Measurements from ENCODE around the gene TMEM260. TPM values are rescaled to one million over a fixed set of nuclear protein-coding genes. Genes with fewer than 3 reads are reported as not detected.

The TMEM260 gene
- total RNA-seq, 1 donor from 2014 or later: 20.6 TPM

DNA sequence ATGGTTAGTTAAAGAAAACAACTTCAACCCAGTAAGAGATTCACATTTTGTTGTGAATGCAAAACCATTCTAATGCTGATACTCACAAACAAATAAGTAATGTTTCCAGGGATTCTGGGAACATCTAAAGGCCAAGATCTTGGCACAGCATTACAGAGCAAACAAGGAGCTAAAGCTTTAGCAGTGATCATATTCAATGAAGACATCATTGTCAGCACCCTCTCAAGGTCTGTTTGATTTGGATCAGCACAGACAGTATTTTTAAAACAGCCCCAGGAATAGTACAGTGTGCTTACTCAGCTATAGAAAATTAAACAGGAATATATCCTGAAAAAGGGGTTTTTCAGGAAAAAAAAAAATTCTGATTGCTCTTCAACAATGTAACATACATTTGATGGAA lies 71.4 kb downstream of the TMEM260 start:
- H3K4me3 ChIP-seq (ENCODE audit: insufficient read depth, low read depth, low read length): no peak overlapping the region
- Mint-ChIP-seq H3K36me3 (ENCODE audit: low read depth, unreplicated experiment) (peaks cover 5% of the 10 kb centered on the region), H3K9me3 (ENCODE audit: unreplicated experiment) (no peaks in the 10 kb centered on the region), H3K4me1 (ENCODE audit: low read depth, unreplicated experiment) (peaks cover 7% of the 10 kb centered on the region), H3K27me3 (ENCODE audit: low read depth, unreplicated experiment) (no peaks in the 10 kb centered on the region), H3K4me3 (ENCODE audit: unreplicated experiment) (no peak overlapping the region), H3K27ac (ENCODE audit: unreplicated experiment) (no peak overlapping the region)
- H3K27me3 ChIP-seq (ENCODE audit: insufficient read depth, low read length): no peaks in the 10 kb centered on the region
- no peaks in the 10 kb centered on the region for H4K20me1 ChIP-seq (ENCODE audit: insufficient read depth, low read length)
- H3K9ac ChIP-seq (ENCODE audit: low read length): no peak overlapping the region
- no peaks in the 10 kb centered on the region for H3K79me2 ChIP-seq (ENCODE audit: insufficient read depth, low read length)
- no peak overlapping the region for H3K27ac ChIP-seq (ENCODE audit: low read depth, low read length)
- H3K9me3 ChIP-seq (ENCODE audit: insufficient read depth, low read depth, low read length): no peaks in the 10 kb centered on the region
- DNase-seq (ENCODE audit: low read depth) (no peak), FAIRE-seq (no peak)
- H3K4me1 ChIP-seq (ENCODE audit: insufficient read depth, low read length): no peaks in the 10 kb centered on the region
- TF ChIP-seq EZH2 (IDR thresholded peaks at IDR 0.05; ENCODE audit: insufficient read depth, low read length): no peak
- TF ChIP-seq, protein P1, sequence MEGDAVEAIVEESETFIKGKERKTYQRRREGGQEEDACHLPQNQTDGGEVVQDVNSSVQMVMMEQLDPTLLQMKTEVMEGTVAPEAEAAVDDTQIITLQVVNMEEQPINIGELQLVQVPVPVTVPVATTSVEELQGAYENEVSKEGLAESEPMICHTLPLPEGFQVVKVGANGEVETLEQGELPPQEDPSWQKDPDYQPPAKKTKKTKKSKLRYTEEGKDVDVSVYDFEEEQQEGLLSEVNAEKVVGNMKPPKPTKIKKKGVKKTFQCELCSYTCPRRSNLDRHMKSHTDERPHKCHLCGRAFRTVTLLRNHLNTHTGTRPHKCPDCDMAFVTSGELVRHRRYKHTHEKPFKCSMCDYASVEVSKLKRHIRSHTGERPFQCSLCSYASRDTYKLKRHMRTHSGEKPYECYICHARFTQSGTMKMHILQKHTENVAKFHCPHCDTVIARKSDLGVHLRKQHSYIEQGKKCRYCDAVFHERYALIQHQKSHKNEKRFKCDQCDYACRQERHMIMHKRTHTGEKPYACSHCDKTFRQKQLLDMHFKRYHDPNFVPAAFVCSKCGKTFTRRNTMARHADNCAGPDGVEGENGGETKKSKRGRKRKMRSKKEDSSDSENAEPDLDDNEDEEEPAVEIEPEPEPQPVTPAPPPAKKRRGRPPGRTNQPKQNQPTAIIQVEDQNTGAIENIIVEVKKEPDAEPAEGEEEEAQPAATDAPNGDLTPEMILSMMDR (IDR thresholded peaks at IDR 0.05; ENCODE audit: insufficient read depth, low read depth, low read length): no peak
- no peaks in the 10 kb centered on the region for H3K36me3 ChIP-seq (ENCODE audit: insufficient read depth, low read length)
- no peak overlapping the region for H3K4me2 ChIP-seq (ENCODE audit: low read length)
- no peak overlapping the region for H2AFZ ChIP-seq (ENCODE audit: low read depth, low read length)

DNA sequence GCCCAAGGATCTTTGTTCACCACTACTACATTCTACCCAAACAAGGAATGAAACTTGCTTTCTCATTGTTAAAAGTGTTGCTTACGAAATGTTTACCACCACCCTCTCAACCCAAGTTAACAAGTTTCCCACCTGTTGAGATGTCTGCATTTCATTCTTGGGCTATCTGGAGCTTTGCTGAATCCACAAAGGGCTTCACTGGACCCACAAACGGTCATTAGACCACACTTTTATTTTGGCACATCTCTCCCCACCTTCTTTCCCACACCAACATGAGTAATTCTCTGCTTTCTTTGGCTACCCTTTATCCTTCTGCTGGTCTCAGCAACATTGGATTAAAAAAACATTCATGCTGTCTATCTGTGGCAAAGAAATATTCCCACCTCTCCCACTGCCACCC lies 78.0 kb downstream of the TMEM260 start:
- Histone ChIP-seq H3K79me2 (ENCODE audit: insufficient read depth, low read length) (no peaks in the 10 kb centered on the region), H3K4me2 (ENCODE audit: low read length) (no peak overlapping the region), H3K4me1 (ENCODE audit: insufficient read depth, low read length) (no peaks in the 10 kb centered on the region), H3K9ac (ENCODE audit: low read length) (no peak overlapping the region), H2AFZ (ENCODE audit: low read depth, low read length) (no peak overlapping the region), H4K20me1 (ENCODE audit: insufficient read depth, low read length) (no peaks in the 10 kb centered on the region), H3K27me3 (ENCODE audit: insufficient read depth, low read length) (no peaks in the 10 kb centered on the region), H3K27ac (ENCODE audit: low read depth, low read length) (no peak overlapping the region), H3K36me3 (ENCODE audit: insufficient read depth, low read length) (no peaks in the 10 kb centered on the region), H3K4me3 (ENCODE audit: insufficient read depth, low read depth, low read length) (no peak overlapping the region), H3K9me3 (ENCODE audit: insufficient read depth, low read depth, low read length) (no peaks in the 10 kb centered on the region)
- DNase-seq (ENCODE audit: low read depth) (peak; percentile 32), FAIRE-seq (no peak)
- TF ChIP-seq EZH2 (IDR thresholded peaks at IDR 0.05; ENCODE audit: insufficient read depth, low read length): no peak
- TF ChIP-seq, protein P1 (IDR thresholded peaks at IDR 0.05; ENCODE audit: insufficient read depth, low read depth, low read length): no peak
- Mint-ChIP-seq H3K27ac (ENCODE audit: unreplicated experiment) (no peak overlapping the region), H3K4me1 (ENCODE audit: low read depth, unreplicated experiment) (peaks cover 10% of the 10 kb centered on the region), H3K36me3 (ENCODE audit: low read depth, unreplicated experiment) (no peaks in the 10 kb centered on the region), H3K4me3 (ENCODE audit: unreplicated experiment) (no peak overlapping the region), H3K27me3 (ENCODE audit: low read depth, unreplicated experiment) (no peaks in the 10 kb centered on the region), H3K9me3 (ENCODE audit: unreplicated experiment) (no peaks in the 10 kb centered on the region)

DNA sequence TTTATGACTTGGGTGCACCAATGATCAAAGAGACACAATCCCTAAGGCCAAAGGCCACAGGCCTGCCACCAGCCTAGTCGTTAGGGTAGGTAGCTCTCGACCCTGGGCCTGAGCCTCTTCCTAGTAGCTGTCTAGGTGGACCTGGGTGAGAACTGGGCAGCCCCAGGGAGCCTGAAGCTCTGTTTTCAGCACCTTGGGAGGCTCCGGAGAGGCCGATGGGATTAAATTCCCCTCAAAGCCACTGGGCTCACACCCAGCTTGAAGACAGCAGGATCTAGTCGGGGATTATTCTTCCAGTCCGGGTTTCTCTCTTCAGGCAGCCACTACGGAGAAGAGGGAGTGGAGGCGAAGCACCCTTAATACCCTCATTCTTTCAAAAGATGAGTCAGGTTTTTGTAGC lies 79.8 kb downstream of the TMEM260 start:
- Histone ChIP-seq H3K4me3 (ENCODE audit: insufficient read depth, low read depth, low read length) (no peak overlapping the region), H3K79me2 (ENCODE audit: insufficient read depth, low read length) (no peaks in the 10 kb centered on the region), H3K9ac (ENCODE audit: low read length) (no peak overlapping the region), H3K27me3 (ENCODE audit: insufficient read depth, low read length) (no peaks in the 10 kb centered on the region), H3K4me1 (ENCODE audit: insufficient read depth, low read length) (no peaks in the 10 kb centered on the region), H2AFZ (ENCODE audit: low read depth, low read length) (no peak overlapping the region), H3K9me3 (ENCODE audit: insufficient read depth, low read depth, low read length) (no peaks in the 10 kb centered on the region), H3K4me2 (ENCODE audit: low read length) (no peak overlapping the region), H4K20me1 (ENCODE audit: insufficient read depth, low read length) (no peaks in the 10 kb centered on the region), H3K27ac (ENCODE audit: low read depth, low read length) (no peak overlapping the region), H3K36me3 (ENCODE audit: insufficient read depth, low read length) (no peaks in the 10 kb centered on the region)
- Mint-ChIP-seq H3K4me3 (ENCODE audit: unreplicated experiment) (no peak overlapping the region), H3K36me3 (ENCODE audit: low read depth, unreplicated experiment) (no peaks in the 10 kb centered on the region), H3K27ac (ENCODE audit: unreplicated experiment) (no peak overlapping the region), H3K27me3 (ENCODE audit: low read depth, unreplicated experiment) (peaks cover 2% of the 10 kb centered on the region), H3K9me3 (ENCODE audit: unreplicated experiment) (peaks cover under 1% of the 10 kb centered on the region), H3K4me1 (ENCODE audit: low read depth, unreplicated experiment) (peaks cover 10% of the 10 kb centered on the region)
- no peak for FAIRE-seq
- no peak for TF ChIP-seq EZH2 (IDR thresholded peaks at IDR 0.05; ENCODE audit: insufficient read depth, low read length)
- TF ChIP-seq, protein P1 (IDR thresholded peaks at IDR 0.05; ENCODE audit: insufficient read depth, low read depth, low read length): no peak
- DNase-seq (ENCODE audit: low read depth): no peak
